HEK293 (cell line): Measurements from ENCODE around the gene FUT9.

Source experiments
- CTCF ChIA-PET: fragments of 350-600 bp; formaldehyde crosslinking; extraction: SDS; loops from one replicate; lab custom pipeline; 2021; ENCODE audit warnings: antibody characterized with exemption; lab: Yijun Ruan, JAX
- POLR2A ChIA-PET: fragments of 300-600 bp; formaldehyde crosslinking; extraction: SDS; loops from one replicate; lab custom pipeline; 2020; ENCODE audit warnings: antibody characterized with exemption, inconsistent platforms; lab: Yijun Ruan, JAX
- H3K27ac ChIP-seq: fragments of 200-500 bp; sonication (Bioruptor generic); 2 replicates; pipeline ENCODE4 v1.5.1; 2014; ENCODE audit warnings: low read depth, low read length, control low read depth, inconsistent platforms; ENCODE audit errors: extremely low read depth
- H3K36me3 ChIP-seq, 2 experiments: fragments of 200-500 bp in 1 of 2; sonication (Bioruptor generic) in 1 of 2; 1 replicate in 1 of 2; 2 replicates in 1 of 2; pipeline ENCODE4 v1.5.1; 2014 to 2017; ENCODE audit warnings: inconsistent platforms in 2 of 2, low read length in 2 of 2; ENCODE audit not compliant: control insufficient read depth in 2 of 2, insufficient read depth in 1 of 2
- H3K4me1 ChIP-seq: fragments of 200-500 bp; sonication (Bioruptor generic); 2 replicates; pipeline ENCODE4 v1.5.1; 2014; ENCODE audit warnings: mild to moderate bottlenecking, low read length, inconsistent platforms; ENCODE audit not compliant: control insufficient read depth, insufficient read depth
- H3K4me3 ChIP-seq: 2 replicates; pipeline ENCODE4 v1.5.1; 2011; ENCODE audit warnings: low read depth, mild to moderate bottlenecking, control low read depth, low read length, moderate library complexity
- H3K9me3 ChIP-seq: fragments of 200-500 bp; sonication (Bioruptor generic); 2 replicates; pipeline ENCODE4 v1.5.1; 2014; ENCODE audit warnings: low read depth, low read length, inconsistent platforms; ENCODE audit not compliant: control insufficient read depth, insufficient read depth
- HIC1 ChIP-seq: fragments of 450-650 bp; formaldehyde crosslinking; IDR thresholded peaks from 2 replicates; pipeline ENCODE4 v1.5.1; 2016; ENCODE audit warnings: missing biosample characterization, missing genetic modification characterization
- KLF1 ChIP-seq: fragments of 450-650 bp; formaldehyde crosslinking; IDR thresholded peaks from 2 replicates; pipeline ENCODE4 v1.5.1; 2016; ENCODE audit warnings: missing biosample characterization, missing genetic modification characterization
- OVOL3 ChIP-seq: fragments of 450-650 bp; formaldehyde crosslinking; IDR thresholded peaks from 2 replicates; pipeline ENCODE4 v1.5.1; 2016; ENCODE audit warnings: missing biosample characterization, missing genetic modification characterization
- PATZ1 ChIP-seq: fragments of 450-650 bp; formaldehyde crosslinking; IDR thresholded peaks from 2 replicates; pipeline ENCODE4 v1.5.1; 2016; ENCODE audit warnings: missing biosample characterization, missing genetic modification characterization
- PRDM4 ChIP-seq: fragments of 450-650 bp; formaldehyde crosslinking; IDR thresholded peaks from 2 replicates; pipeline ENCODE4 v1.5.1; 2017; ENCODE audit warnings: missing biosample characterization, missing genetic modification characterization
- REST ChIP-seq: fragments of 450-650 bp; formaldehyde crosslinking; IDR thresholded peaks from 2 replicates; pipeline ENCODE4 v1.5.1; 2016; ENCODE audit warnings: missing biosample characterization, missing genetic modification characterization
- ZNF169 ChIP-seq: fragments of 450-650 bp; formaldehyde crosslinking; IDR thresholded peaks from 2 replicates; pipeline ENCODE4 v1.5.1; 2016; ENCODE audit warnings: missing biosample characterization, missing genetic modification characterization
- ZNF23 ChIP-seq: fragments of 450-650 bp; formaldehyde crosslinking; IDR thresholded peaks from 2 replicates; pipeline ENCODE4 v1.5.1; 2016; ENCODE audit warnings: missing biosample characterization, missing genetic modification characterization, borderline replicate concordance
- ZNF37A ChIP-seq: fragments of 450-650 bp; IDR thresholded peaks from 2 replicates; pipeline ENCODE4 v1.5.1; 2018; ENCODE audit warnings: missing biosample characterization, missing genetic modification characterization
- ZNF394 ChIP-seq: fragments of 450-650 bp; formaldehyde crosslinking; IDR thresholded peaks from 2 replicates; pipeline ENCODE4 v1.5.1; 2016; ENCODE audit warnings: missing biosample characterization, missing genetic modification characterization, mild to moderate bottlenecking, moderate library complexity, borderline replicate concordance
- ZNF404 ChIP-seq: fragments of 450-650 bp; formaldehyde crosslinking; IDR thresholded peaks from 2 replicates; pipeline ENCODE4 v1.5.1; 2017; ENCODE audit warnings: missing biosample characterization, missing genetic modification characterization
- ZNF521 ChIP-seq: fragments of 450-650 bp; formaldehyde crosslinking; IDR thresholded peaks from 2 replicates; pipeline ENCODE4 v1.5.1; 2017; ENCODE audit warnings: missing biosample characterization, mild to moderate bottlenecking, missing genetic modification characterization
- ZNF639 ChIP-seq: fragments of 450-650 bp; formaldehyde crosslinking; IDR thresholded peaks from 2 replicates; pipeline ENCODE4 v1.5.1; 2016; ENCODE audit warnings: missing biosample characterization, missing genetic modification characterization
- ZNF658 ChIP-seq: fragments of 450-650 bp; formaldehyde crosslinking; IDR thresholded peaks from 2 replicates; pipeline ENCODE4; 2016; ENCODE audit warnings: missing biosample characterization, missing genetic modification characterization
- ZNF707 ChIP-seq: fragments of 450-650 bp; formaldehyde crosslinking; IDR thresholded peaks from 2 replicates; pipeline ENCODE4 v1.5.1; 2016; ENCODE audit warnings: missing biosample characterization, missing genetic modification characterization
- ZXDB ChIP-seq: fragments of 450-650 bp; formaldehyde crosslinking; IDR thresholded peaks from 2 replicates; pipeline ENCODE4 v1.5.1; 2016; ENCODE audit warnings: missing biosample characterization, missing genetic modification characterization

The FUT9 gene

GRCh38 chr6:96249755-96250154, 234.0 kb downstream of the FUT9 start:
- H3K9me3 ChIP-seq, result no peaks in the 10 kb centered on the region
- TF ChIP-seq ZNF169 (no peak), ZNF707 (tag by site-specific recombination) (no peak), ZXDB (no peak), ZNF23 (tag by site-specific recombination) (no peak), REST (no peak), ZNF404 (tag by site-specific recombination) (no peak), ZNF37A (tag by site-specific recombination) (no peak), ZNF521 (tag by site-specific recombination) (no peak), KLF1 (tag by site-specific recombination) (no peak), ZNF394 (tag by site-specific recombination) (no peak), HIC1 (no peak), OVOL3 (tag by site-specific recombination) (no peak), PATZ1 (tag by site-specific recombination) (no peak), ZNF639 (tag by site-specific recombination) (no peak), ZNF658 (tag by site-specific recombination) (no peak), PRDM4 (no peak)
- CTCF ChIA-PET, result interaction anchor here (1.0 kb wide), 1 partner anchor 39 kb away, joined by 3 read pairs; no protein-coding TSS in a partner anchor
- POLR2A ChIA-PET, result no interaction called here
- no peaks in the 10 kb centered on the region for H3K4me1 ChIP-seq
- no peaks in the 10 kb centered on the region for H3K36me3 ChIP-seq
- H3K4me3 ChIP-seq, result no peak overlapping the region
- H3K27ac ChIP-seq, result no peak overlapping the region
